ENCODE measurements around the gene ADAMTS2. TPM values are rescaled to one million over a fixed set of nuclear protein-coding genes. Genes with fewer than 3 reads are reported as not detected.

Gene ADAMTS2
- total RNA-seq, 4 donors from 2014 or later, result 2.3 to 10.6 (median 3.0) TPM

GRCh38 chr5:179185941-179186411 lies 159.3 kb downstream of the ADAMTS2 start:
- TF ChIP-seq CTCF (IDR thresholded peaks at IDR 0.05), result no peak
- no peak for TF ChIP-seq POLR2A (IDR thresholded peaks at IDR 0.05)
- DNase-seq (ENCODE audit: low spot score in 2 of 2), result no peak
- WGBS, 2 donors, result 88 to 91% methylated on average over 8 of the region's 8 CpGs
- no peak overlapping the region for H3K4me3 ChIP-seq (ENCODE audit: low read depth, poor library complexity, severe bottlenecking)
- intact Hi-C loops (cut with DNase I; ENCODE audit: low total_unique reads), result no loop called here

- H3K4me3 ChIP-seq (ENCODE audit: low read depth, poor library complexity, severe bottlenecking), result no peak overlapping the region
- TF ChIP-seq POLR2A (IDR thresholded peaks at IDR 0.05) (no peak), CTCF (IDR thresholded peaks at IDR 0.05) (no peak)
- WGBS, 2 donors, result 74 to 75% methylated on average over 13 to 15 of the region's 16 CpGs
- intact Hi-C loops (cut with DNase I; ENCODE audit: low total_unique reads), result no loop called here
- no peak for DNase-seq (ENCODE audit: low spot score in 2 of 2)
Observed at GRCh38 chr5:179185256-179185940, 159.9 kb downstream of the ADAMTS2 start.

GRCh38 chr5:179184521-179185050 lies 160.7 kb downstream of the ADAMTS2 start:
- no peak overlapping the region for H3K4me3 ChIP-seq (ENCODE audit: low read depth, poor library complexity, severe bottlenecking)
- DNase-seq (ENCODE audit: low spot score in 2 of 2), result no peak
- intact Hi-C loops (cut with DNase I; ENCODE audit: low total_unique reads), result no loop called here
- TF ChIP-seq POLR2A (IDR thresholded peaks at IDR 0.05) (no peak), CTCF (IDR thresholded peaks at IDR 0.05) (no peak)
- 84 to 85% methylated on average over 11 of the region's 11 CpGs for WGBS, 2 donors

- TF ChIP-seq CTCF (IDR thresholded peaks at IDR 0.05), result no peak
- TF ChIP-seq POLR2A (IDR thresholded peaks at IDR 0.05), result no peak
- intact Hi-C loops (cut with DNase I; ENCODE audit: low total_unique reads), result no loop called here
- DNase-seq (ENCODE audit: low spot score in 2 of 2), result no peak
- no peak overlapping the region for H3K4me3 ChIP-seq (ENCODE audit: low read depth, poor library complexity, severe bottlenecking)
Observed at GRCh38 chr5:179183481-179183880, 161.8 kb downstream of the ADAMTS2 start.

GRCh38 chr5:179182601-179183000 lies 162.7 kb downstream of the ADAMTS2 start:
- TF ChIP-seq POLR2A (IDR thresholded peaks at IDR 0.05) (no peak), CTCF (IDR thresholded peaks at IDR 0.05) (no peak)
- WGBS, 2 donors, result 90 to 96% methylated on average over 13 of the region's 13 CpGs
- no peak for DNase-seq (ENCODE audit: low spot score in 2 of 2)
- no peak overlapping the region for H3K4me3 ChIP-seq (ENCODE audit: low read depth, poor library complexity, severe bottlenecking)
- intact Hi-C loops (cut with DNase I; ENCODE audit: low total_unique reads), result no loop called here

Data from lower leg skin (tissue), 4 donors.